GM18861 (cell line): ENCODE data around the gene ABCB10.
"Not testable (repeated sequence)": the region's sequence is repeated elsewhere in the genome, so short reads cannot be mapped to it uniquely, and the experiment has no call there.

Experiments
- ATAC-seq: cut with Tn5 transposase; IDR thresholded peaks from one replicate; pipeline ENCODE4 v1.9.1; 2021; ENCODE audit not compliant: unreplicated experiment

Gene ABCB10

GRCh38 chr1:229572286-229572685 lies 13.8 kb upstream of the ABCB10 start:
- ATAC-seq, result no peak

- no peak for ATAC-seq
These were observed 12.5 kb upstream of the ABCB10 start for GRCh38 chr1:229570891-229571516.

- ATAC-seq, result no peak
These were observed 11.8 kb upstream of the ABCB10 start for GRCh38 chr1:229570305-229570704.

GRCh38 chr1:229567109-229567868 lies 8.8 kb upstream of the ABCB10 start:
- no peak for ATAC-seq

- ATAC-seq, result no peak
These were observed 5.2 kb upstream of the ABCB10 start for GRCh38 chr1:229563701-229564100.

GRCh38 chr1:229563241-229563640 lies 4.7 kb upstream of the ABCB10 start:
- no peak for ATAC-seq

- no peak for ATAC-seq
These were observed 4.2 kb upstream of the ABCB10 start for GRCh38 chr1:229562686-229563085.

- ATAC-seq, result no peak
These were observed 2.6 kb upstream of the ABCB10 start for GRCh38 chr1:229561141-229561540.

GRCh38 chr1:229560124-229560523 lies 1.6 kb upstream of the ABCB10 start:
- ATAC-seq, result not testable (repeated sequence)

GRCh38 chr1:229559336-229559801 lies 862 bp upstream of the ABCB10 start:
- not testable (repeated sequence) for ATAC-seq

GRCh38 chr1:229557913-229558414 lies 543 bp downstream of the ABCB10 start:
- peak; percentile 26 for ATAC-seq

- no peak for ATAC-seq
These were observed 1.2 kb downstream of the ABCB10 start for GRCh38 chr1:229557200-229557850.

- ATAC-seq, result no peak
These were observed 3.5 kb downstream of the ABCB10 start for GRCh38 chr1:229554886-229555621.

GRCh38 chr1:229553621-229554130 lies 4.8 kb downstream of the ABCB10 start:
- no peak for ATAC-seq

GRCh38 chr1:229552732-229553131 lies 5.8 kb downstream of the ABCB10 start:
- no peak for ATAC-seq

- ATAC-seq, result no peak
These were observed 7.5 kb downstream of the ABCB10 start for GRCh38 chr1:229550812-229551567.

- no peak for ATAC-seq
These were observed 11.0 kb downstream of the ABCB10 start for GRCh38 chr1:229547542-229547941.

- no peak for ATAC-seq
These were observed 13.9 kb downstream of the ABCB10 start for GRCh38 chr1:229544587-229544986.

GRCh38 chr1:229539863-229540506 lies 18.5 kb downstream of the ABCB10 start:
- ATAC-seq, result no peak

- no peak for ATAC-seq
These were observed 19.6 kb downstream of the ABCB10 start for GRCh38 chr1:229538945-229539344.
